CD14-positive monocyte (primary cell): ENCODE measurements around the gene ILF2. TPM values are rescaled to one million over a fixed set of nuclear protein-coding genes. Genes with fewer than 3 reads are reported as not detected.

Source experiments
- DNase-seq, 3 donors: peaks; one replicate each; pipeline ENCODE4 v3.0.0-alpha.2; 2011 to 2022
- H2AFZ ChIP-seq: 2 replicates; pipeline ENCODE4 v1.6.0; 2012; ENCODE audit warnings: mild to moderate bottlenecking, low read depth, low read length, inconsistent platforms; ENCODE audit not compliant: insufficient read depth, poor library complexity, severe bottlenecking
- H3K27ac ChIP-seq, 2 donors: 1 replicate in 1 of 2; 2 replicates in 1 of 2; pipeline ENCODE4 v1.5.1; 2012 to 2013; ENCODE audit warnings: low read length in 2 of 2, control low read depth in 1 of 2, inconsistent platforms in 1 of 2, low read depth in 1 of 2, mild to moderate bottlenecking in 1 of 2
- H3K27me3 ChIP-seq, 2 donors: one replicate each; pipeline versions ENCODE4 v1.6.0 to v1.6.1; 2011 to 2013; ENCODE audit warnings: low read length in 2 of 2; ENCODE audit not compliant: control insufficient read depth in 2 of 2, insufficient read depth in 2 of 2
- H3K36me3 ChIP-seq, 2 donors: replicated peaks in 1 of 2; 1 replicate in 1 of 2; 2 replicates in 1 of 2; pipeline versions ENCODE4 v1.5.1 to v1.6.1; 2012 to 2013; ENCODE audit warnings: low read length in 2 of 2, control low read depth in 1 of 2, inconsistent platforms in 1 of 2, mild to moderate bottlenecking in 1 of 2; ENCODE audit not compliant: insufficient read depth in 2 of 2, control insufficient read depth in 1 of 2
- H3K4me1 ChIP-seq, 2 donors: 1 replicate in 1 of 2; 2 replicates in 1 of 2; pipeline versions ENCODE4 v1.5.1 to v1.6.1; 2012 to 2013; ENCODE audit warnings: low read length in 2 of 2, control low read depth in 1 of 2, inconsistent platforms in 1 of 2, mild to moderate bottlenecking in 1 of 2, moderate library complexity in 1 of 2; ENCODE audit not compliant: insufficient read depth in 2 of 2, control insufficient read depth in 1 of 2
- H3K4me2 ChIP-seq: replicated peaks from 2 replicates; pipeline ENCODE3; 2012; ENCODE audit warnings: low read length, moderate library complexity, mild to moderate bottlenecking; ENCODE audit not compliant: poor library complexity, severe bottlenecking; ENCODE audit errors: extremely low read depth
- H3K4me3 ChIP-seq, 3 experiments: fragments of 200-600 bp in 1 of 3; sonication (generic) in 1 of 3; replicated peaks in 1 of 3; 1 replicate in 2 of 3; 2 replicates in 1 of 3; pipeline ENCODE4 v1.5.1; 2011 to 2013; ENCODE audit warnings: low read length in 3 of 3, mild to moderate bottlenecking in 3 of 3, control low read depth in 2 of 3, low read depth in 2 of 3, inconsistent platforms in 1 of 3, moderate library complexity in 1 of 3
- H3K79me2 ChIP-seq: 2 replicates; pipeline ENCODE4 v1.6.0; 2012; ENCODE audit warnings: mild to moderate bottlenecking, control low read depth, inconsistent platforms, low read length, moderate library complexity; ENCODE audit not compliant: insufficient read depth
- H3K9ac ChIP-seq: 2 replicates; pipeline ENCODE4 v1.6.0; 2017; ENCODE audit warnings: low read length, mild to moderate bottlenecking; ENCODE audit not compliant: insufficient read depth, poor library complexity, severe bottlenecking
- H3K9me3 ChIP-seq, 2 donors: replicated peaks in 1 of 2; 1 replicate in 1 of 2; 2 replicates in 1 of 2; pipeline versions ENCODE4 v1.5.1 to v1.6.1; 2012 to 2013; ENCODE audit warnings: low read length in 2 of 2, control low read depth in 1 of 2; ENCODE audit not compliant: control insufficient read depth in 1 of 2, insufficient read depth in 1 of 2
- H4K20me1 ChIP-seq: 2 replicates; pipeline ENCODE4 v1.6.0; 2012; ENCODE audit warnings: mild to moderate bottlenecking, low read length, control low read depth, moderate library complexity; ENCODE audit not compliant: insufficient read depth
- H3K27ac Mint-ChIP-seq, 7 donors: one replicate each; pipeline ENCODE4 v1.8.0; 2020; ENCODE audit warnings: mild to moderate bottlenecking in 7 of 7, mixed read lengths in 7 of 7, moderate library complexity in 6 of 7, inconsistent platforms in 2 of 7
- H3K27me3 Mint-ChIP-seq, 3 donors: one replicate each; pipeline ENCODE4 v1.8.0; 2021 to 2022; ENCODE audit warnings: low read depth in 3 of 3, mild to moderate bottlenecking in 3 of 3, mixed read lengths in 3 of 3, moderate library complexity in 3 of 3, inconsistent platforms in 1 of 3
- H3K36me3 Mint-ChIP-seq, 2 donors: one replicate each; pipeline ENCODE4 v1.8.0; 2020; ENCODE audit warnings: mixed read lengths in 2 of 2, inconsistent platforms in 1 of 2, mild to moderate bottlenecking in 1 of 2
- H3K4me1 Mint-ChIP-seq: one replicate; pipeline ENCODE4 v1.8.0; 2020; ENCODE audit warnings: mild to moderate bottlenecking, mixed read lengths
- H3K4me3 Mint-ChIP-seq, 2 donors: one replicate each; pipeline ENCODE4 v1.8.0; 2020; ENCODE audit warnings: mild to moderate bottlenecking in 2 of 2, mixed read lengths in 2 of 2, moderate library complexity in 1 of 2
- H3K9me3 Mint-ChIP-seq, 7 donors: one replicate each; pipeline ENCODE4 v1.8.0; 2020 to 2022; ENCODE audit warnings: mixed read lengths in 7 of 7, mild to moderate bottlenecking in 6 of 7, moderate library complexity in 6 of 7, inconsistent platforms in 2 of 7
- CTCF ChIP-seq: fragments of 200-600 bp; IDR thresholded peaks from one replicate; pipeline ENCODE4 v1.8.0; 2022; ENCODE audit warnings: antibody characterized with exemption, mild to moderate bottlenecking
- WGBS: methylation state at CpG from one replicate; pipeline ENCODE4 v1.1.5; 2013; ENCODE audit warnings: missing lambda C conversion rate; ENCODE audit not compliant: insufficient coverage; 5-methylcytosine and 5-hydroxymethylcytosine counted together
- intact Hi-C, 2 donors: fragments of 100-400 bp; cut with micrococcal nuclease; formaldehyde crosslinking; loops; one replicate each; pipeline versions ENCODE4 v1.15.0 to v1.15.1; 2023
- polyA plus RNA-seq, 3 donors: library from polyadenylated mRNA; depleted of rRNA in 1 of 3; unstranded in 2 of 3; stranded (reverse) in 1 of 3; fragments of 300-500 nt in 2 of 3; fragments of >200 nt in 1 of 3; fragmentation: Illumina TruSeq in 2 of 3; gene quantifications; 1 replicate in 2 of 3; 2 replicates in 1 of 3; pipeline ENCODE4 v1.2.3, GENCODE V29; 2012 to 2021

The ILF2 gene
- polyA plus RNA-seq, 3 donors = 103 to 118 (median 115) TPM

- peaks cover 11% of the 10 kb centered on the region for H4K20me1 ChIP-seq
- peak within 1 kb of the TSS; percentile 92 to 95 for H3K4me3 Mint-ChIP-seq
Measured at GRCh38 chr1:153658400-153659174, 12.2 kb downstream of the ILF2 start, which contains the start of gene SNAPIN. SNAPIN (plus strand) TSS chr1:153658703; CDS start chr1:153658744, 41 bp downstream.

DNA sequence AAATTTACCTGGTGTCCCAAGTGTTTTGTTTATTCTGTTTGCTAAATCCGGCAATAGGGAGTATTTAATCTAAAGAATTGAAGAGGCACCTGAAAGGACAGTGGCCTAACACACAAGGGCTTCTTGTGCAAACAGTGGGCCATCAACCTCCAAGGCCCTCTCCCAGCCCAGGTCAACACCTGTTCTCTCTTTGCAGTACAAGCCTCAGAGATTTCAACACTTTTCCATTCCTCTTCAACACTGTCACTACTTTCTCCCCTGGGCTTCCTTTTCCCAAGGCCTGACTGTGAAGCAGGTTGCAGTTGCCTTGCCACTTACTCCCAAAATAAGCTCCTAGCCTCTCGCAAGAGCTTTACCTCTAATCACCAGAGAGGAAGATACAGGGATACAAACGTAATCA lies 15.5 kb downstream of the ILF2 start:
- Histone ChIP-seq H2AFZ (no peak overlapping the region), H3K4me2 (no peak overlapping the region), H3K9me3 (no peaks in the 10 kb centered on the region), H3K27me3 (no peaks in the 10 kb centered on the region), H4K20me1 (peaks cover 11% of the 10 kb centered on the region), H3K36me3 (peaks cover 3 to 7% of the 10 kb centered on the region in 2 donors), H3K79me2 (peaks cover 17% of the 10 kb centered on the region), H3K27ac (no peak overlapping the region), H3K9ac (no peak overlapping the region), H3K4me1 (peaks cover 24 to 30% of the 10 kb centered on the region in 2 donors), H3K4me3 (no peak overlapping the region)
- no peak overlapping the region for H3K27ac Mint-ChIP-seq
- intact Hi-C loops = no loop called here
- WGBS = no CpG with 5 or more reads among the region's 3 CpGs
- H3K4me3 Mint-ChIP-seq = no peak overlapping the region
- TF ChIP-seq CTCF = no peak
- DNase-seq = no peak
- H3K9me3 Mint-ChIP-seq = no peaks in the 10 kb centered on the region
- H3K4me1 Mint-ChIP-seq = peaks cover 23% of the 10 kb centered on the region
- peaks cover 1 to 6% of the 10 kb centered on the region in 2 donors for H3K36me3 Mint-ChIP-seq
- peaks cover 0 to 2% (median 0%) of the 10 kb centered on the region in 3 donors for H3K27me3 Mint-ChIP-seq

More at GRCh38 chr1:153658400-153659174, 12.2 kb downstream of the ILF2 start, which contains the start of gene SNAPIN:
- intact Hi-C loops = loop anchor here in 1 of 2 donors (1.0 kb wide), 1 partner anchor 12 kb away; the partner anchor contains the start of gene ILF2
- no peaks in the 10 kb centered on the region for H3K27me3 ChIP-seq
- DNase-seq = peak; percentile 71 to 84 (median 78)
- peak within 1 kb of the TSS; percentile 87 for H2AFZ ChIP-seq
- H3K9me3 ChIP-seq = no peaks in the 10 kb centered on the region
- no peaks in the 10 kb centered on the region for H3K27me3 Mint-ChIP-seq
- under 1% methylated on average over 45 of the region's 53 CpGs for WGBS
- H3K79me2 ChIP-seq = peaks cover 26% of the 10 kb centered on the region
- no peaks in the 10 kb centered on the region for H3K9me3 Mint-ChIP-seq
- peaks cover 17 to 23% of the 10 kb centered on the region in 2 donors for H3K4me1 ChIP-seq
- peak; percentile 11 for TF ChIP-seq CTCF
- H3K9ac ChIP-seq = peak within 1 kb of the TSS; percentile 81
- H3K36me3 Mint-ChIP-seq = peaks cover 29 to 37% of the 10 kb centered on the region in 2 donors
- H3K4me3 ChIP-seq = peak within 1 kb of the TSS; percentile 64 to 92 (median 84)
- peaks cover 15% of the 10 kb centered on the region for H3K4me1 Mint-ChIP-seq
- peak within 1 kb of the TSS; percentile 76 to 95 (median 91) for H3K27ac Mint-ChIP-seq
- peaks cover 31 to 38% of the 10 kb centered on the region in 2 donors for H3K36me3 ChIP-seq
- peak within 1 kb of the TSS; percentile 61 to 83 for H3K27ac ChIP-seq
- peak within 1 kb of the TSS; percentile 92 for H3K4me2 ChIP-seq
